Loucy (cell line): ENCODE results near the gene HS3ST5.
A peak's percentile ranks its signal among the peaks of the same experiment; 100 is the strongest.

ENCODE experiments used
- H2AFZ ChIP-seq: fragments of 200-600 bp; sonication (generic); 2 replicates; pipeline ENCODE4 v1.6.0; 2016; ENCODE audit warnings: antibody characterized with exemption, mild to moderate bottlenecking, low read length, moderate library complexity
- H3F3A ChIP-seq: fragments of 200-600 bp; 2 replicates; pipeline ENCODE4 v1.6.0; 2016; ENCODE audit warnings: antibody characterized with exemption, low read depth, mild to moderate bottlenecking
- H3K27me3 ChIP-seq: fragments of 200-600 bp; sonication (generic); 2 replicates; pipeline ENCODE4 v1.6.1; 2014; ENCODE audit warnings: low read length, mild to moderate bottlenecking; ENCODE audit not compliant: insufficient read depth, poor library complexity, severe bottlenecking
- H3K36me3 ChIP-seq: fragments of 200-600 bp; sonication (generic); 2 replicates; pipeline ENCODE4 v1.6.1; 2016; ENCODE audit warnings: low read length; ENCODE audit not compliant: insufficient read depth
- H3K4me1 ChIP-seq: fragments of 200-600 bp; sonication (generic); 2 replicates; pipeline ENCODE4 v1.5.1; 2014; ENCODE audit warnings: low read length, mild to moderate bottlenecking; ENCODE audit not compliant: insufficient read depth, poor library complexity, severe bottlenecking
- H3K4me2 ChIP-seq: fragments of 200-600 bp; sonication (generic); 2 replicates; pipeline ENCODE4 v1.6.0; 2014; ENCODE audit warnings: antibody characterized with exemption, low read length, low read depth, mild to moderate bottlenecking; ENCODE audit not compliant: poor library complexity, severe bottlenecking
- H3K4me3 ChIP-seq: fragments of 200-600 bp; sonication (generic); 2 replicates; pipeline ENCODE4 v1.5.1; 2014; ENCODE audit warnings: low read length, mild to moderate bottlenecking, mixed read lengths; ENCODE audit not compliant: poor library complexity, severe bottlenecking
- H3K79me2 ChIP-seq: fragments of 200-600 bp; sonication (generic); 2 replicates; pipeline ENCODE4 v1.6.1; 2014; ENCODE audit warnings: low read length; ENCODE audit not compliant: insufficient read depth
- H3K9ac ChIP-seq: fragments of 200-600 bp; sonication (generic); 2 replicates; pipeline ENCODE4 v1.6.0; 2014; ENCODE audit warnings: mild to moderate bottlenecking, low read depth, low read length, moderate library complexity; ENCODE audit not compliant: poor library complexity, severe bottlenecking
- H3K9me2 ChIP-seq: fragments of 200-600 bp; sonication (generic); replicated peaks from 2 replicates; pipeline ENCODE4 v1.6.1; 2016; ENCODE audit warnings: low read depth, low read length, mixed read lengths
- H3K9me3 ChIP-seq: fragments of 200-600 bp; sonication (generic); 2 replicates; pipeline ENCODE4 v1.6.1; 2014; ENCODE audit warnings: mild to moderate bottlenecking, antibody characterized with exemption, low read length, low read depth; ENCODE audit not compliant: insufficient read depth
- H4K20me1 ChIP-seq: fragments of 200-600 bp; sonication (generic); 2 replicates; pipeline ENCODE4 v1.6.0; 2014; ENCODE audit warnings: antibody characterized with exemption, low read length, mild to moderate bottlenecking; ENCODE audit not compliant: insufficient read depth, poor library complexity, severe bottlenecking
- CTCF ChIP-seq: fragments of 200-600 bp; sonication (generic); conservative IDR thresholded peaks from 2 replicates; pipeline ENCODE4 v1.5.1; 2014; ENCODE audit warnings: mild to moderate bottlenecking, antibody characterized with exemption, low read length
- EZH2phosphoT487 ChIP-seq: fragments of 200-600 bp; IDR thresholded peaks from 2 replicates; pipeline ENCODE4 v1.6.1; 2018; ENCODE audit warnings: antibody characterized with exemption, mild to moderate bottlenecking, moderate library complexity, borderline replicate concordance

HS3ST5 gene

GRCh38 chr6:114119056-114119455 lies 223.8 kb downstream of the HS3ST5 start:
- H3K4me1 ChIP-seq: no peaks in the 10 kb centered on the region
- H2AFZ ChIP-seq: no peak overlapping the region
- no peaks in the 10 kb centered on the region for H3F3A ChIP-seq
- H3K4me3 ChIP-seq: no peak overlapping the region
- no peaks in the 10 kb centered on the region for H3K79me2 ChIP-seq
- no peaks in the 10 kb centered on the region for H4K20me1 ChIP-seq
- H3K4me2 ChIP-seq: no peak overlapping the region
- H3K9me3 ChIP-seq: no peaks in the 10 kb centered on the region
- H3K27me3 ChIP-seq: no peaks in the 10 kb centered on the region
- H3K36me3 ChIP-seq: no peaks in the 10 kb centered on the region
- H3K9me2 ChIP-seq: no peaks in the 10 kb centered on the region
- H3K9ac ChIP-seq: no peak overlapping the region
- TF ChIP-seq EZH2phosphoT487 (no peak), CTCF (no peak)

- no peaks in the 10 kb centered on the region for H4K20me1 ChIP-seq
- no peak overlapping the region for H3K4me3 ChIP-seq
- no peak overlapping the region for H3K4me2 ChIP-seq
- no peaks in the 10 kb centered on the region for H3K27me3 ChIP-seq
- H3K4me1 ChIP-seq: no peaks in the 10 kb centered on the region
- H3K9me2 ChIP-seq: no peaks in the 10 kb centered on the region
- no peaks in the 10 kb centered on the region for H3K79me2 ChIP-seq
- H2AFZ ChIP-seq: no peak overlapping the region
- no peaks in the 10 kb centered on the region for H3K9me3 ChIP-seq
- no peaks in the 10 kb centered on the region for H3K36me3 ChIP-seq
- H3K9ac ChIP-seq: no peak overlapping the region
- H3F3A ChIP-seq: no peaks in the 10 kb centered on the region
- TF ChIP-seq CTCF (no peak), EZH2phosphoT487 (no peak)
These were observed 227.2 kb downstream of the HS3ST5 start for GRCh38 chr6:114115652-114116051.

- Histone ChIP-seq H3K4me2 (no peak overlapping the region), H3K9me2 (no peaks in the 10 kb centered on the region)
These were observed 234.5 kb downstream of the HS3ST5 start for GRCh38 chr6:114108119-114109002.

More at GRCh38 chr6:114108119-114109002, 234.5 kb downstream of the HS3ST5 start:
- H2AFZ ChIP-seq: no peak overlapping the region
- no peaks in the 10 kb centered on the region for H3K79me2 ChIP-seq
- no peaks in the 10 kb centered on the region for H3K36me3 ChIP-seq
- no peak overlapping the region for H3K9ac ChIP-seq
- no peaks in the 10 kb centered on the region for H4K20me1 ChIP-seq
- H3F3A ChIP-seq: no peaks in the 10 kb centered on the region
- H3K9me3 ChIP-seq: no peaks in the 10 kb centered on the region
- no peak overlapping the region for H3K4me3 ChIP-seq
- TF ChIP-seq CTCF (peak; percentile 75), EZH2phosphoT487 (no peak)
- H3K27me3 ChIP-seq: no peaks in the 10 kb centered on the region
- no peaks in the 10 kb centered on the region for H3K4me1 ChIP-seq
